OCI-LY1 (cell line): Measurements from ENCODE around the gene BICD2.
A peak's percentile ranks its signal among the peaks of the same experiment; 100 is the strongest.

Source experiments
- H2AFZ ChIP-seq: fragments of 200-600 bp; sonication (generic), shearing (Covaris generic); 2 replicates; pipeline ENCODE4 v1.6.0; 2014; ENCODE audit warnings: antibody characterized with exemption, mild to moderate bottlenecking, low read length
- H3F3A ChIP-seq: fragments of 200-600 bp; sonication (generic), shearing (Covaris generic); 2 replicates; pipeline ENCODE4 v1.6.0; 2014; ENCODE audit warnings: mild to moderate bottlenecking, antibody characterized with exemption, low read length, moderate library complexity; ENCODE audit not compliant: insufficient read depth
- H3K27ac ChIP-seq: fragments of 200-600 bp; sonication (generic); 2 replicates; pipeline ENCODE4 v1.5.1; 2014; ENCODE audit warnings: low read length, mixed run types, mild to moderate bottlenecking, low read depth; ENCODE audit not compliant: poor library complexity, severe bottlenecking
- H3K27me3 ChIP-seq: fragments of 200-600 bp; sonication (generic); 2 replicates; pipeline ENCODE4 v1.6.0; 2014; ENCODE audit warnings: antibody characterized with exemption, mild to moderate bottlenecking, low read length, moderate library complexity; ENCODE audit not compliant: insufficient read depth
- H3K36me3 ChIP-seq: fragments of 200-600 bp; sonication (generic); 2 replicates; pipeline ENCODE4 v1.6.1; 2014; ENCODE audit warnings: mild to moderate bottlenecking, antibody characterized with exemption, low read length, moderate library complexity, mixed read lengths; ENCODE audit not compliant: insufficient read depth
- H3K4me1 ChIP-seq: fragments of 200-600 bp; sonication (generic); 2 replicates; pipeline ENCODE4 v1.5.1; 2014; ENCODE audit warnings: mild to moderate bottlenecking, low read length, moderate library complexity; ENCODE audit not compliant: insufficient read depth, severe bottlenecking
- H3K4me2 ChIP-seq: fragments of 200-600 bp; sonication (generic), shearing (Covaris generic); 2 replicates; pipeline ENCODE4 v1.6.1; 2014; ENCODE audit warnings: low read length
- H3K4me3 ChIP-seq: fragments of 200-600 bp; sonication (generic); 2 replicates; pipeline ENCODE4 v1.5.1; 2014; ENCODE audit warnings: low read length, low read depth, mild to moderate bottlenecking, mixed read lengths; ENCODE audit not compliant: poor library complexity, severe bottlenecking
- H3K79me2 ChIP-seq: fragments of 200-600 bp; shearing (Covaris generic); 2 replicates; pipeline ENCODE4 v1.6.1; 2016; ENCODE audit warnings: mixed run types, low read length, mixed read lengths; ENCODE audit not compliant: insufficient read depth
- H3K9ac ChIP-seq: fragments of 200-600 bp; sonication (generic), shearing (Covaris generic); 2 replicates; pipeline ENCODE4 v1.6.1; 2014; ENCODE audit warnings: mild to moderate bottlenecking, low read length, mixed read lengths
- H3K9me2 ChIP-seq: fragments of 200-600 bp; sonication (generic), shearing (Covaris generic); 2 replicates; pipeline ENCODE4 v1.6.1; 2014; ENCODE audit warnings: low read depth, mild to moderate bottlenecking, low read length, mixed read lengths
- H3K9me3 ChIP-seq: fragments of 200-600 bp; shearing (Covaris generic); 2 replicates; pipeline ENCODE4 v1.6.1; 2014; ENCODE audit warnings: low read length, mixed read lengths
- H4K20me1 ChIP-seq: fragments of 200-600 bp; sonication (generic), shearing (Covaris generic); 2 replicates; pipeline ENCODE4 v1.6.0; 2016; ENCODE audit warnings: mild to moderate bottlenecking, low read length; ENCODE audit not compliant: insufficient read depth
- EZH2 ChIP-seq: fragments of 200-600 bp; sonication (generic), shearing (Covaris generic); IDR thresholded peaks from 2 replicates; pipeline ENCODE4 v1.8.0; 2017; ENCODE audit warnings: borderline replicate concordance, mixed run types, mild to moderate bottlenecking, antibody characterized with exemption, low read length, moderate library complexity, mixed read lengths
- TF ChIP-seq, protein P1 (sequence below): fragments of 200-600 bp; sonication (generic), shearing (Covaris generic); IDR thresholded peaks from 2 replicates; pipeline ENCODE4 v1.5.1; 2017; ENCODE audit warnings: mild to moderate bottlenecking, antibody characterized with exemption, low read length, moderate library complexity, mixed read lengths

Gene BICD2

GRCh38 chr9:92767066-92768054 lies 2.7 kb upstream of the BICD2 start:
- H3K79me2 ChIP-seq = peaks cover 15% of the 10 kb centered on the region
- no peaks in the 10 kb centered on the region for H3F3A ChIP-seq
- H3K9ac ChIP-seq = no peak overlapping the region
- H4K20me1 ChIP-seq = no peaks in the 10 kb centered on the region
- no peaks in the 10 kb centered on the region for H3K27me3 ChIP-seq
- no peaks in the 10 kb centered on the region for H3K9me2 ChIP-seq
- no peak overlapping the region for H3K4me3 ChIP-seq
- H2AFZ ChIP-seq = no peak overlapping the region
- no peaks in the 10 kb centered on the region for H3K9me3 ChIP-seq
- no peak overlapping the region for H3K4me2 ChIP-seq
- H3K36me3 ChIP-seq = no peaks in the 10 kb centered on the region
- no peak for TF ChIP-seq EZH2
- TF ChIP-seq, protein P1, sequence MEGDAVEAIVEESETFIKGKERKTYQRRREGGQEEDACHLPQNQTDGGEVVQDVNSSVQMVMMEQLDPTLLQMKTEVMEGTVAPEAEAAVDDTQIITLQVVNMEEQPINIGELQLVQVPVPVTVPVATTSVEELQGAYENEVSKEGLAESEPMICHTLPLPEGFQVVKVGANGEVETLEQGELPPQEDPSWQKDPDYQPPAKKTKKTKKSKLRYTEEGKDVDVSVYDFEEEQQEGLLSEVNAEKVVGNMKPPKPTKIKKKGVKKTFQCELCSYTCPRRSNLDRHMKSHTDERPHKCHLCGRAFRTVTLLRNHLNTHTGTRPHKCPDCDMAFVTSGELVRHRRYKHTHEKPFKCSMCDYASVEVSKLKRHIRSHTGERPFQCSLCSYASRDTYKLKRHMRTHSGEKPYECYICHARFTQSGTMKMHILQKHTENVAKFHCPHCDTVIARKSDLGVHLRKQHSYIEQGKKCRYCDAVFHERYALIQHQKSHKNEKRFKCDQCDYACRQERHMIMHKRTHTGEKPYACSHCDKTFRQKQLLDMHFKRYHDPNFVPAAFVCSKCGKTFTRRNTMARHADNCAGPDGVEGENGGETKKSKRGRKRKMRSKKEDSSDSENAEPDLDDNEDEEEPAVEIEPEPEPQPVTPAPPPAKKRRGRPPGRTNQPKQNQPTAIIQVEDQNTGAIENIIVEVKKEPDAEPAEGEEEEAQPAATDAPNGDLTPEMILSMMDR = no peak
- no peak overlapping the region for H3K27ac ChIP-seq
- peaks cover 39% of the 10 kb centered on the region for H3K4me1 ChIP-seq

DNA sequence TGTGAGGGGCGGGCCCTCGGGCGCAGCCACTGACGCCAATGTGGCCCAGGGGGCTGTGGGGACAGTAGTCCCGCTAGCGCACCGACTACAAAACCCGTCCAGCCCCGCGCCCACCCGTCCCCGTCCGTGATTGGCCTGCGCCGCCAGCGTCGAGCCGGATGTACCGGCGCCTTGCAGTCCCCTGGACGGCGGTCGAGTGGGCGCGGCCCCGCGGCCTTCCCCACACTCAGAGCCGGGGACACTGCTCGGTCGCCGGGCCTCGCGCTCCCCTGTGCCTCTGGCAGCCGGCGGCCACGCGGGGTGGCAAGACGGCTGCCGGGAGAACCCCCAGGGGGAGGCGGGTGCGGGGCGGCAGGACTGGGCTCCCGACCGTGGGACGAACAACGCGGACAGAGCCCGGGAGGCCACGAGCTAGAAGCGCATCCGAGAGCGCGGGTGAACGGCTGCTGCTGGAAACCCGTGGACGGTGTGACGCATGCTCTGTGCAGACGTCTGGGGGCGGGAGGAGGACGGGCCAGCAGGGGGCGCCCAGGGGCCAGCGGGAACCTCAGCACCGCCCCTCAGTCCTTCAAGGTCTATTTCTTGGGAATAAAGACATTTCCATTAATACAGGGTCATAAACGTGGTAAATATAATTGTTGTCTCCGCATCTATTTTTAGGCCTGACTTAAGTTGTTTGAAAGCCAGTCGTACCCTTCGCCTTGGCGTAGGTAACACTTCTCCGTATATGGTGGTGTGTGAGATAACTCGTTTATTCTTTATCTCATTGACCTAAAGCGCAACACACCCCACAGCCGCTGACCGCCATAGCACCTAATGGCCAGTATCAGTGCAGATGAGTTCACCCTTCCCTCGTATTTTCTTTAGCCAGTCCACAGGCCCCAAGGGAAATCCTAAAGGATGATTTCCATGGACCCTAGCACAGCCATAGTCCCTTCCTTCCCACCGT lies 629 bp upstream of the BICD2 start:
- H3K9me2 ChIP-seq = no peaks in the 10 kb centered on the region
- H3K4me1 ChIP-seq = peaks cover 51% of the 10 kb centered on the region
- H3K4me3 ChIP-seq = peak overlapping the region; percentile 84
- H3K9ac ChIP-seq = peak overlapping the region; percentile 95
- H3K4me2 ChIP-seq = peak overlapping the region; percentile 79
- no peaks in the 10 kb centered on the region for H3K9me3 ChIP-seq
- H3K27me3 ChIP-seq = no peaks in the 10 kb centered on the region
- TF ChIP-seq, protein P1 = peak; percentile 97
- no peak for TF ChIP-seq EZH2
- no peaks in the 10 kb centered on the region for H3K36me3 ChIP-seq
- H3K27ac ChIP-seq = peak overlapping the region; percentile 79
- H3F3A ChIP-seq = no peaks in the 10 kb centered on the region
- H3K79me2 ChIP-seq = peaks cover 36% of the 10 kb centered on the region
- H4K20me1 ChIP-seq = no peaks in the 10 kb centered on the region
- no peak overlapping the region for H2AFZ ChIP-seq

GRCh38 chr9:92763721-92764380 lies 782 bp downstream of the BICD2 start:
- peaks cover 56% of the 10 kb centered on the region for H3K4me1 ChIP-seq
- no peaks in the 10 kb centered on the region for H3F3A ChIP-seq
- H4K20me1 ChIP-seq = no peaks in the 10 kb centered on the region
- H2AFZ ChIP-seq = no peak overlapping the region
- H3K9ac ChIP-seq = peak overlapping the region; percentile 84
- no peaks in the 10 kb centered on the region for H3K9me2 ChIP-seq
- H3K4me3 ChIP-seq = peak overlapping the region; percentile 91
- TF ChIP-seq, protein P1 = no peak
- TF ChIP-seq EZH2 = no peak
- H3K79me2 ChIP-seq = peaks cover 48% of the 10 kb centered on the region
- peak overlapping the region; percentile 90 for H3K4me2 ChIP-seq
- H3K27me3 ChIP-seq = no peaks in the 10 kb centered on the region
- peak overlapping the region; percentile 86 for H3K27ac ChIP-seq
- H3K9me3 ChIP-seq = no peaks in the 10 kb centered on the region
- H3K36me3 ChIP-seq = no peaks in the 10 kb centered on the region
